NCI-H524 (cell line): Measurements from ENCODE around the gene NATD1.
A peak's percentile ranks its signal among the peaks of the same experiment; 100 is the strongest.

Experiments used
- DNase-seq, 2 experiments: peaks; one replicate each; lab custom pipeline; 2025; lab: John Stamatoyannopoulos, UW

NATD1 gene, protein sequence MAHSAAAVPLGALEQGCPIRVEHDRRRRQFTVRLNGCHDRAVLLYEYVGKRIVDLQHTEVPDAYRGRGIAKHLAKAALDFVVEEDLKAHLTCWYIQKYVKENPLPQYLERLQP

DNA sequence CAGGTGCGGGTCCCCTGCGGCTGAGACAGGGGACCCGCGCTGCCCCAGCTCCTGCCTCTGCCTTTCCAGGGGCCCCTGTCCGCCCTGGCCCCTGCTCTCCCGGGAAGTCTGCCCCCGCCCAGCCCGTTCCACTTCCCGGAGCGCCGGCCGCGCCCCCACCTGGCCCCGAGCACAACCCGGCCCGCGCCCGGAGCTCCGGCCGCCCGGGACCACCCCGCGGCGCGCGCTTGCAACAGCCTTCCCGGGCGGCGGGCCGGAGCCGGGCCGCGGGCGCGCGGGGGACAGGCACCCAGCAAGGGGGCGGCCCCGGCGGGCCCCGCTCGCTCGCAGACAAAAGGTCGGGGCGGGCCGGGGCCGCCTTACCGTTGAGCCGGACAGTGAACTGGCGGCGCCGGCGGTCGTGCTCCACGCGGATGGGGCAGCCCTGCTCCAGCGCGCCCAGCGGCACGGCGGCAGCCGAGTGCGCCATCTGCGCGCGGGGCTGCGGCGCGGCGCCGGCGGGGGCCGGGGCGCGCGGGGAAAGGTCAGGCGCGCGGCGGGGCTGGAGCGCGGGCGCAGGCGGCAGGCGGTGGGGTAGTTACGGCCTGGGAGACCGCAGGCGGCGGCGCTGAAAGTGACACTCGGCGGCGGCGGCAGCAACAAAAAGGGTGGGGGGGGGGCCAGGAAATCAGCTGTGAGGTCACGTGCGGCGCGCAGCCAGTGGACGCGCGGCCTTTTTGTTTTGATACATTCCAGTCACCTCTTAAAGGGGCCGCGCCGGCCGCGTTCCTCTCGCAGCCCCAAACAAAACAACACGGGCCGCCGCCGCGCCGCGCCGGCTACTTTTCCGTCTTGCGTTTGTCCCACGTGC lies at the start of gene NATD1:
NATD1 (minus strand) TSS at position 615 of the 850 bp plus-strand sequence; CDS start at position 469, 146 bp downstream.
- DNase-seq, result peak; percentile 54 to 81

DNA sequence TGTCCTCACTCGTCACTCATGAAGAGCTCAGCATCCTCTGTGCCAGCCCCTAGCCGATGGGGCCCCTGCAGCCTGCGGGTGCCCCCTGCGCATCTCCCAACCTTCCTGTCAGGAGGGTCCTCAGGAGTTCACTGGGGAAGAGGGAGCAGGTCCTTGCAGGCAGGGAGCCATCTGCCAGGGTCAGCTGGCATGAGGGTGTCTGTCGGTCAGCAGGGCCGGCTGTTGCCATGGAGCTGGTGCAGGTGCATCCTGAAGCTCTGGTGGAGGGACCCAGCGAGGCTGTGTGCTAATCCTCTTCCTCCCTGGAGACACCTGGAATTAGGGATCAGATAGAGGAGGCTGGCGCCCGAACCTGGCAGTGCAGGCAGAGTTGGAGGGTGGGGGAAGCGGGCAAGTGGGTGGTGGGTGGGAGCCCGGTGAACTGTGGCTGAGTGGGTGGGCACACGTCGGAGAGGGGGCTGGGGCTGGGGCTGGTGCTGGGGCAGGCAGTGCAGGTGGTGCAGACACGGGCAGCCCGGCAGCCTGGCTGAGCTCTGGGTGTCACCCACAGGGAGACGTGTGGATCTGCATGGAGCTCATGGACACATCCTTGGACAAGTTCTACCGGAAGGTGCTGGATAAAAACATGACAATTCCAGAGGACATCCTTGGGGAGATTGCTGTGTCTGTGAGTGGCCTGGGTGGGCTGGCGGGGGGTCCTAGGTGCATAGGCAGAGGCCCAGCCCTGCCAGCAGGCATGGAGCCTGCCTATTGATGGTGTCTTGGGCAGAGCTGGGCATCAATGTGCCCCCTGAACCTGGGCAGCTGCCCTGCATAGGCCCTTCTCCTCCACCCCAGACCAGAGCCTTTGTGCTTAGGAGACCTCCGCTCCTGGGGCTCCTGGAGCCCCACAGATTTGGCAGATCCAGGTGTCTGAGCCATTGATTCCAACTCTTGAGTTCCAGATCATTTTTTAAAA lies 48.7 kb upstream of the NATD1 start:
- peak; percentile 75 to 92 for DNase-seq

DNA sequence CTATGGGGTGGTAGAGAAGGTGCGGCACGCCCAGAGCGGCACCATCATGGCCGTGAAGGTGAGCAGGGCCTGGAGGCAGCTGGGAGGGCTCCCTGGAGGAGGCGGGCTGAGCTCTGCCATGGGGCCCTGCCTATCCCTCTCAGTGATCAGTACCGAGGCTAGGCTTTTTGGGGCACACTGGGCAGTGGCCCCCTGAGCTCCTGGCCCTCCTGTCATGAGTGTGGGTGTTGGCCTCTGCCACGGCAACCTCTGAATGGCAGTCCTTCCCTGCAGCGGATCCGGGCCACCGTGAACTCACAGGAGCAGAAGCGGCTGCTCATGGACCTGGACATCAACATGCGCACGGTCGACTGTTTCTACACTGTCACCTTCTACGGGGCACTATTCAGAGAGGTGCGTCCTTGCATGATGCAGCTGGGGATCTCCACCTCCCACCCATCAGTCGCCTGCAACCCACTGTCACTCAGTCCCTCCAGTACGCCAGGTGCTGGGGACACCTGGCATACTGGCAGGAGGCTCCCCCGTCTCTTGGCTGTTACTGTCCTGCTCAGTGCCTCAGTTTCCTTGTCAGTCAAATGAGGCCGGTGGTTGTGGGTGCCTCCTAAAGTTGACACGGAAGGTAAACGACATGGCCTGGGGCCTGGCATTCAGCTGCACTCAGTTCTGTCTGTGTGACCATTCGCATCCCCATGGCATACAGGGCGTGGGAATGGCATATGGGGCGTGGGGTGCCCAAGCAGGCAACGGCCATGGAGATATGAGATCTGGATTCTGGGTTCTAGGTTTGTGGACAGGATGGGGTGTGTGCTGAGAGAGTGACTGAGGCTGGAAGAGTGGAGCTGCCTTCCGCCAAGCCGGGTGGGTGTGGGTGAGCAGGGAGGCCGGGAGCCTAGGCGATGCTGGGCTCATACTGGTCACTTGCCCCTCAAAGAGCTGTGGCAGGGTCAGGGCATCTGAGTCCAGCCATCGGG lies 47.7 kb upstream of the NATD1 start:
- DNase-seq, result no peak

DNA sequence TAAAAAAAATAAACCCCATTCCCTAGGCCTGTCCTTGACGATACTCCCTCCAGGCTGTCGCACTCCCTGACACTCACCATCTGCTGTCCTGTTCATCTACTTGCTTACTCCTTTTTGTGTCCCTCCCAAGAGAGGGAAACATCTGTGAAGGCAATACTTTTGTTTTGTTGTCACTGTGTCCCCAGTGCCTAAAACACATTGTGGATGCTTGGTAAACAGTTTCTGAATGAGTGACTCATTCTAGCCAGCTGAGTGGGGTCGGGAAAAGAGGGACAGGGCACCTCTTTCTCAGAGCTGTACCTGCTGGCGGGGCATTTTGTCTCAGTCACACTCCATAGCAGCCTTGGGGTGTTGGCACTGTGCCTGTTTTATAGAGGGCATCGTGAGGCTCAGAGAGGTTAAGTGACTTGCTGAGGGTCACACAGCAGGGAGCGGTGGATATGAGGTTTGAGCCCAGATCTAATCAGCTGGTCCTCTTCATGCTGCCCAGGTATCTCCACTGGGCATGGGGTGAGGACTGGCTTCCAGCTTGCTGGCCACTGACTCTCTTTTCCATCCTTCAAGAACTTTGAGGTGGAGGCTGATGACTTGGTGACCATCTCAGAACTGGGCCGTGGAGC lies 46.9 kb upstream of the NATD1 start:
- DNase-seq, result peak; percentile 56 to 75

DNA sequence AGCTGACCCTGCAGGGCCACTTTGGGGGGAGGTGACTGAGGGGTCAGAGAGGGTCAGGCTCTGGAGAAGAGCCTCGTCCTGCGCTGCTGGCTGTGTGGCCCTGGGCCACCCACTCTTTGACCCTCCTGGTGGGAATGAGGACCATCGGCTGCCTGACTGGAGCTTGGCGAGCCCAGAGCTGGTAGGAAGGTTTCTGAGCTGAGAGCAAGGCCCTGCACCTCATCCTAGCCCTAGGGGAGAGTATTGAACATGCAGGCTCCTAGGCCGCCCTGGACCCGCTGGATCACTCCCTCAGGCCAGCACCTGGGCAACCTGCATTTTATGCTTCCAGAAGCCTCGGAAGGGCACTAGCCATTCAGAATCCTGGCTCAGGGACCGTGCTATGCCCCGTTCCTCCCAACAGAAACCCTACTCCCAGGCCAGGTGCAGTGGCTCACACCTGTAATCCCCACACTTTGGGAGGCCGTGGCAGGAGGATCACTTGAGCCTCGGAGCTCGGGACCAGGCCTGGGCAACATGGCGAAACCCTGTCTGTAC lies 45.8 kb upstream of the NATD1 start:
- DNase-seq, result no peak

DNA sequence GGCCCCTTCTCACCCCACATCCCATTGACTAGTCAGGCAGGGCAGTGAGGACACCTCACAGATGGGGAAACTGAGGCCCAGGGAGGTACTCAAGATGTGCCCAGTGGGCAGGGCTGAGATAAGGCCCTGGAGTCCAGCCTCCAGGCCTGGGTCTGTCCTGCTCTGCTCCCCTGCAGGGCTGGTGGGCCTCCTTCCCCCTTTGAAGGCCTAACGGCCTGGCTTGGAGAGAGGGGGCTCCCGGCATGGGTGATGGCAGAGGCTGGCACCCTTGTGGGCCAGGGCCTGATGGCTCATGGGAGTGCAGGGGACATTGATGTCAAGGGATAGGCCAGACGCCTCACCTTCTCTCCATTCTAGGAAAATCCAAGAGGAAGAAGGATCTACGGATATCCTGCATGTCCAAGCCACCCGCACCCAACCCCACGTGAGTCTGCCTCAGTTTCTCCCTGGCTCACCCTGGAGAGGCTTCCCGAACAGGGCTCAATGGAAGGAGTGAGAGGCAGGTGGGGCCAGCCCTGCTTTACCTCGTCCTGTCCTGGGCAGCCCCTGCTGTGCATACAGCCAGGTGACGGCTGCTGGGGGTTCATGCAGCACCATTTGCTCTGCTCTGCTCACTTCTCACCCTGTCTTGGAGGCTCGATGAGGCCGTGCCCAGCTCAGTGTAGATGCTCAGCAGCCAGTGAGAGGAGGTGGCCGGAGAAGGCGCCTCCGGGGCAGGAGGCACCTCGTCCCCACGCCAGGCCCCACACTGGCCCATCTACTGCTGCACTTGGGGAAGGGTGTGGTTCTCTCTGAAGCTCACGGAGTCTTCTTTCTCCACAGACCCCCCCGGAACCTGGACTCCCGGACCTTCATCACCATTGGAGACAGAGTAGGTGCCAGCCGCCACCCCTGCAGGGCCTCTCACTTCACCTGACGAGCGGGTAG lies 45.1 kb upstream of the NATD1 start:
- no peak for DNase-seq

DNA sequence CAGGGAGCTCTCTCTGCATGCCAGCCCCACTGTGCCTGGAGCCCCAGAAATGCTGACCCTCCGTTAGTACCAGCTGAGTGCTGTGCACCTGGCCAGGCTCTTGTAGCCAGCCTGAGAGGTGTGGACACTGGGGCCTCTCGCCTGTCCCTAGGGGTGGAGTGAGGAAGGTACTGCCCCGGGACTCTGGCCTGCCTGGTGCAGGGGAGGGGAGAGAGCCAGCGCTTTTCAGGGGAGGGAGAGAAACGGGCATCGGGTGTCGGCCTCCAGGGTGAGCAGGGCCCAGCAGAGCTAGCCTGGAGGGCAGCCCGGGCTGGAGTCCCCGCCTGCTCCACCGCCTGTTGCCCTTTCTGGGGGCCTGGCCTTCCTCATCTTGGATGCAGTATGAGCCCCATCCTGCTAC lies 44.4 kb upstream of the NATD1 start:
- DNase-seq, result no peak

DNA sequence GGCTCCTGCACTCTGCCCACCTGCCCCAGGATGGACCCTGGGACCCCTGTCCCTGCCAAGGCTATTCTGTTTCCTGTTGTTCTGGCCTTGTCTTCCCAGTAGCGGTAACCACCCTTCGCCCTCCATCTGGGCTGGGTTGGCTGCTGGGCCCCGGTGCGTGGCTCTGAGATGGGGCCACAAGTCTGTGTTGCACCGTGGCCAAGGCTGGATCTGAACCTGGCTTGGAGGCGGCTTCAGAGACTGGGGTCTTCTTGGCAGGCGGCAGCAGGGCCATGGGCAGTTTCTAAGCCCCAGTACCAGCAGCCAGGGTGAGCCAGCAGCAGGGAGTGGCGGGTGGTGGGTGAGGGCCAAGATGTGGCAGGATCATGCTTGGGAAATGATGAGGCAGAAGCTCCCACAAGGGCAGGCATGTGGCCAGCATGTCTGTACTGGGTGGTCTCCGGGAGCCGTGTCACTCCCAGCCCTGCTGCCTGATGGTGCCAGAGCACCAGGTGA lies 43.9 kb upstream of the NATD1 start:
- DNase-seq, result no peak

DNA sequence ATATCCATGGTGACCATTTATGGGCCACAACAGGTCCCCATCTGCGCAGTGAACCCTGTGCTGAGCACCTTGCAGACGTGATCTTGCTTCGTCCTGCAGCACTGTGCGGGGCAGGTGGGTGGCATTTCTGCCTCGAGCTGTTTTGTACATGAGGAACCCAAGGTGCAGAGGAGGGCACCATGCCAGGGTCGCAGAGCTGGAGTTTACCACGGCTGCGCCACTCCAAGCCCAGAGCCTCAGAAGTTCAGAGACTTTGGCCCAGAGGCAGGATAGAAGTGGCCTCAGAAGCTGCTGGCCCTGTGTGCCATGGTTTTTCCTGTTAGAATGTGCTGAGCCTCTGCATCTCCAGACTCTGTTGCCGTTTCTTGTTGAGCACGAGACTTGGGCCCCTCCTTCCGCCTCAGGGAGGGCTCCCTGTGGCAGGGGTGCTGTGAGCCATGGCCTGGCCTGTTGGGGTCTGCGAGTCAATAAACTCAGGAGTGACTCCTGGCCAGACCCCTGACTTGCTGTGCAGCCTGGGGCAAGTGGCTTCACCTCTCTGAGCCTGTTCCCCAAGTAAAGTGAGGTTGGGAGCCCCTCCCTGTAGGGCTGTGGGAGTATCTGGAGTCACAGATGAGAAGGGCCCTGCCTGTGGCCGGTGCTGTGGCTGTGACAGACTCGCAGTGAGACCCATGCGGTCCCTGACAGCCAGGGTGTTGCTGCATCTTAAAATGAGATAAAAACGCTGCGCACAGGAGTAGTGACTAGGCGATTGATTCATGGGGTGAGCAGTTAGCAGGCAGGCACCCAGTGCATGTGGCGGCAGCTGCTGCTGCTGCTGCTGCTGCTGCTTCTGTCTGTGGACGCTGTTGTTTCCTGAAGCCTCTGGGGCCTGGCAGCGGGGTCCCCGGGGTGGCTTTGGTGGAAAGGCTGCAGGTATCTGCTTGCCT lies 43.2 kb upstream of the NATD1 start:
- no peak for DNase-seq

DNA sequence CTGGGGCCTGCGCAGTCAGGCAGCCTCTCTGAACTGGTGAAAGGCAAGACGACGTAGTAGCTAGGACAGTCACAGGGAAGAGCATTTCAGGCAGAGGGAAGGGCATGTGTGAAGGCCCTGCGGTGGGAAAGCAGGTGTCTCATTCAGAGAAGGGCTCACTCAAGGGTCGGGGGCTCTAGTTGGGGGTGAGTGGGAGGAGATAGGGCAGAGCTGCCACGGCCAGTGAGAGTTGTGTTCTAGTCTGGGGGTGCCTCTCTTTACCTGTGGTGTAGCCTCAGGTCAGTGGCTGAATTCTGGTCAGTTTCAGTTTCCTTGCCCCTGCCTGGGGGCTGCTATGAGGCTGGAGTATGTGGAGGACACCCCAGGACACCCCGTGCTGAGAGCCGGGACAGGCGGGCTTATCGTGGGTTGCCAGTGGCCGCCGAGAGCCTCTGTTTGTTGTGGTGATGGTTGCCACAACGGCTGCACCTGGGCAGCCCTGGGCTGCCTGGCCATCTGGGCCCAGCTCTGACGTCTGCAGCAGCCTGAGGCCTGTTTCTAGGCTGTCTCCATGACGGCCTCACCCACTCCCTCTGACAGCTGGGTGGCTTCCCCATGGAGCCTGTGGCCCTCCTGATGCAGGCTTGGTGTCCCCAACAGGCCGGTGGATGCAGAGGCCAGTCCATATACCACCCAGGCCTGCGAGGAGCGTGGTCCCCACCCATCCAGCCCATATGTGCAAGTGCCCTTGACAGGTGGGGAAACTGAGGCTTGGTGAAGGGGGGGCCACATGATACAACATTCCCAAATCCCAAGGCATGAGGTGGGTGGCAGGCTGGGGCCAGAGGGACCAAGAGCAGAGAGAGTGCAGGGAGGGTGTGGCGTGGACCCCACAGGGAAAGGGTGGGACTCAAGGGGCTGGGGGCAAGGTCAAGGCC lies 42.1 kb upstream of the NATD1 start:
- peak; percentile 21 to 60 for DNase-seq

DNA sequence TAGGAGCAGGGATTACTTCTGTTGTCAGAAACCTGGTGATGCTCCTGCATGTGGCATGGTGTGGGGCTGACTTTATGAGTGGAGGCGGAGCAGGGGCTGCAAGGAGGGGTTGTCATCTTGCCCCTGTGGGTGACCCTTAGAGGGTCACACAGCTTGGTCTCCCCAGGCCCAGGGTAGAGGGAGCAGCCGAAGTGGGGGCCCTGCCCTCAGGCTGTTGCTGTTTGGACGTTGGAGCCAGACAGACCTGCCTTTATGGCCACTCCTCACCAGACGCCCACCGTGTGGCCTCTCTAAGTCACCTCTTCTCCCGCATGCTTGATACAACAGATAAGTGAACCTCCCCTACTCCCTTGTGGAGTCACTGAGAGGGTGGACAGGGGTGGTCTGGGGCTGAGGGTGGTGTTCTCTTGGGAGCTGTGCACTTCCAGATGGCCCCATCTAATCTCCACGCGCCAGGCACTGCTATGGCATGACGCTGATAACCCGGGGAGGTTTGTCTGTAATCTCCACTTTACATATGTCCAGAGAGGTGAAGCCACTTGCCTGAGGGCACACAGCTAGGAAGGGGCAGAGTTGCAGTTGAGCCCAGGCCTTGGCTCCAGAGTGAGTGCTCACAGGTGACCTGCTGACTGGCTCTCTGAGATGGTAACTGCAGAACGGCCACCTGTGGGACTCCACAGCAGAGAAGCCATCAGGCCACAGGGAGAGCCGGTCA lies 41.3 kb upstream of the NATD1 start:
- DNase-seq, result no peak

DNA sequence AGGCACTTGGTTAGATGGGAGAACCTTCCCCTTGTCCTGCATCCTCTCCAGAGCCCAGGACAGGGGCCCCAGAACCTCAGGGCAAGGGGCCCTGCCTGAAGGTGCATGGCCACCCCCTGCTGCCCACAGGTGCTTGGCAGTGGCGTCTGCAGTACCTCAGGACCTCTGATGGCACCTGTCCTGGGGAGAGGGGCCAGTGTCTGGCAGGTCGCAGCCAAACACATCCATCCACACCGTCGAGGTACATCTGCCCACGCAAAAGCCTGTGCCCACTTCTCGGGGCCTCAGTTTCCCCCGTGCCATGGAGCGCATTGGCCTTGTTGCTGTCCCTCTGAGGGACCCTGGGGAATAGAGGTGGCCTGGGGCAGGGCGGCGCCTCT lies 40.6 kb upstream of the NATD1 start:
- no peak for DNase-seq

DNA sequence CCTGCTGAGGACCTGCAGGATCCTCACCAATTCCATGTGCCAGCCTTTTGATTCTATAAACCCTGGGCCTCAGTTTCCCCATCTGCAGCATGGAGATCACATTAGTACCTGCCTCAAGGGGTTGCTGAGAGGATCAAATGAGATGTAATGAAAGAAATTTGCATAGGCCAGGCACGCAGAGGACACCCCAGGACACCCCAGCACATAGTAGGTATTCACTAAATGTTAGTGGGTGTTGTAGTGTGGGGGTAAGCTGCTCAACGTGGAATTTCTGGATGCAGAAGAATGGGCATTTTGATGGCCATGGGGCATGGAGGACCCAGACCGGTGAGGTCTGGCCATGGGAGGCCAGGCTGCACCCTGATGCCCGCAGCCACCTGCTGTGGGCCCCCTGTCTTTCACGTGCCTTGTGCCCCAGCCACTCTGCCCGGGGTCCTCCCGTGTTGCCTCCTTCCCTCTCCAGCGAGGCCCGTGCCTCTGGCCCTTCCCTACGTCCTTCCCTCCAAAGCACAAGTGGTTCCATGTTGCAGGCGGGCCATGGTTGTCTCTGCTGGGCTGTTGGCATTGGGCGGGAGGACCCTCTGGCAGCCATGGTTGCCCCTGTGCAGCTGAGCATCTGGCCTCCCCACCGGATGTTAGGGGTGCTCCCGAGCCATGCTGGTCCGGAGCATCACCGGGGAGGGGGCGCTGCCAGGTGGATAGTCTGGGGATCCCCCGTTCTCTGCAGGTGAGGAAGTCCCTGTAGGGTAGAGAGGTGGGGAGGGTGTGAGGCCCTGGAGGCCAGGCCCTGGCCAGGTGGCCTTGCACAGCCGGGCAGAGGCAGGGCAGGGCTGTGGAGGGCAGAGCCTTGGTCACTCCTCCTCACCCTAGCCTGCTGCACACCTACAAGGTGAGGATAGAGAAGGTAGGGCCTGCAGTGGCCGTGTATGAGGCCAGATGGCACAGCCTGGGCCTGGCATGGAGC lies 39.9 kb upstream of the NATD1 start:
- DNase-seq, result no peak

DNA sequence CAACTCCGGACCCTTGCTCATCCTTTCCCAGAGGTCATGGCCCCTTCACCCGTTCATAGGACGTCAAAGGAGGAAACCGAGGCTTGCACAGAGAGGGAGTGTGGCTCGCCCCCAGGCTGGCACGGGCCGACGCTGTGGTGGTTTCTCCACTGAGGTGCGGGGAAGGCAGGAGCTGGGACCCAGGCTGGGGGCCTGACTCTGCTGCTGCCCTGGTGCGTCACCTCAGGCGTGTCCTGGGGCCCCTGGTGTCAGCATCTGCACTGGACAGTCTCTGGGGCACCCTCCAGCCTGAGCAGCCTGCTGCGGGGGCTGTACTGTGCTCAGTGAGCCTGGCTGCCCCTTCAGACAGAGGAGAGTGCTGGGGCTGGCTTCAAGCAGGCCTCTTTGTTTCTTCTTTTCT lies 38.7 kb upstream of the NATD1 start:
- no peak for DNase-seq

DNA sequence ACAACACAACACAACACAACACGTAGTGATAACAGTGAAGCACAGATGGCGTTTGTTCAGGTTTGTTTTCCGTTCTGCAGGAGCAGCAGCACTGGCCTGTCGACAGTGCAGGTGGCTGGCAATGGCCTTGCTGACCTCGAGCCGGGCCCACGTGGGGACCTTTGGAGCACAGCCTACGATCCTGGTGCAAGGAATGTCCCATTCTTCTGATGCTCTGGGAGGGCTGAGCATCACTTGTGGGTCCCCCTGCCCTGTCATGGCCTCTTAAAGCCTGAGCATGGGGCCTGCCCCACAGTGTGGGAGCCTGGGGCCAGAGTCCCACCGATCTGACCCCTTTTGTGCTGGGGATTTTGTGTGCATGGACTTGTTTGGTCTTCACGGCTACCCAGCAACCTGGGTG lies 38.1 kb upstream of the NATD1 start:
- no peak for DNase-seq
